GM03348 (cell line): ENCODE results near the gene EPHB2.

Experiments
- DNase-seq: peaks from one replicate; pipeline ENCODE4 v3.0.0; 2012; ENCODE audit warnings: low spot score

The EPHB2 gene

DNA sequence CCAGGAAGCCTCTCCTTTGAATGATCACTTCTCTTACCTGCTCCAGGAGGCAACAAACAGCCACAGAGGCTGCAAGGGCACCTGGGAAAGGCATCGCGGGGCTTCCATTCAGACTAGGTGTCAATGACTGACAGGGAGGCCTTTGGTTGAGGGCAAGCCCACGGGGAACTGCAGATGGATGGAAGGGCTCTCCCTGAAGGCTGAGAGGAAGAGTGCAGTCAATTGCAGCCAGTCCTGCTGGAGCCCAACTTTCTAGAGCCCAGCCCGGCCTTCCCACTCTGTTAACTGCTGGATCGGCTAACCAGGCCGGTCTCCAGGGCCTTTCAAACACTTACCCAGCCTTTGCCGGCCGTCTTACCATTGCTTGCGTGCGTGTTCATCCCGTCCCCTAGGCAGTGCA, 172.8 kb downstream of the EPHB2 start:
- no peak for DNase-seq

DNA sequence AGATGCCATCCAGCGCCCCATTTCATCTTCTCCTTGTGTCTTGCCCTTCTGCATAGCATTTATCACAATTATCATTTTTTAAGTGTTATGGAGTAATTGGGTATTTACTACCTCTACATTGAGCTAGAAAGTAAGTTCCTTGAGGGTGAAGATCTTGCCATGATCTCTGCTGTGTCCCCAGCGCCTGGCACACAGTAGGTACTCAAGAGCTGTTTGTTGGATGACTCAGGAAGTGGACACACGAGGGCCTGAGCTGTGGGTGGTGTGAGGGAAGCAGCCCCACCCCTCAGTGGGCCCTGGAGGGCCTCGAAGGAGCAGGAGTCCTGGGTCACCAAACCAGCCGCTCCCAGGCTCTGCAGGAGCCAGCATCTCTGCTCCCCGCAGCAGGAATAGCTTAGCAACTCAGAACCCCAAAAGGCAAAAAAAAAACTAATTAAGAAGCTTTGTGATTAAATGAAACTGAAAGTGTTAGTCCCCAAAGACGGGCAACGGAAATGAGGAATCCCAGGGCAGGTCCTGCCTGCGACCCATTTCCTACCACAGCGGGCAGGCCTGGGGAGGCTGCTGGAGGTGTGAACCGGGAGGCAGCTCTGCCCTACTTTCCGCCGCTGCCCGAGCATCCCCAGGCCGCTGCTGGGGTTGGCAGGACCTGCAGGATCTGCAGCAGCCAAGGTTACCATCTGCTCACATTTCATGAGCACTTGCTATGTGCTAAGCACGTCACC, 174.3 kb downstream of the EPHB2 start:
- no peak for DNase-seq

GRCh38 chr1:22886211-22886610, 175.6 kb downstream of the EPHB2 start:
- DNase-seq: peak; percentile 95

DNA sequence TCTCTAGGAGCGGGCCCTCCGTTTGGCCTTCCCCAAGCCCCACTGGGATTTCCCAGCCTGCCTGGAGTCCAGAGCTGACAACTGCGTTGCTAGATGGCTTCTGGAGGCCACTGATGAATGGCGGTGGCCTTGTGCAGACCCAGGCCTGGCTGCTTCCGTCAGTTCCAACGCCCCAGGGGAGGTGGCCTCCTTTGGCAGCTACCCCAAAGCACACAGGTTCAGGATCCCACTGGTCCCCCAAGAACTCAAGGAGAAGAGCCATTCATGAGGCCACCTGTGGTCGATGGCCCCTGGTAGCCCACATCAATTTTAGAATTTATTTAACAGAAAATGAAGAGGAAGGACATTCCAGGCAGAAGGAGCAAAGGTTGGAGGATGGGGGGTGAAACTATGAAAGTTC, 176.9 kb downstream of the EPHB2 start:
- DNase-seq: no peak

- no peak for DNase-seq
These were observed 177.9 kb downstream of the EPHB2 start for GRCh38 chr1:22888320-22889075.

DNA sequence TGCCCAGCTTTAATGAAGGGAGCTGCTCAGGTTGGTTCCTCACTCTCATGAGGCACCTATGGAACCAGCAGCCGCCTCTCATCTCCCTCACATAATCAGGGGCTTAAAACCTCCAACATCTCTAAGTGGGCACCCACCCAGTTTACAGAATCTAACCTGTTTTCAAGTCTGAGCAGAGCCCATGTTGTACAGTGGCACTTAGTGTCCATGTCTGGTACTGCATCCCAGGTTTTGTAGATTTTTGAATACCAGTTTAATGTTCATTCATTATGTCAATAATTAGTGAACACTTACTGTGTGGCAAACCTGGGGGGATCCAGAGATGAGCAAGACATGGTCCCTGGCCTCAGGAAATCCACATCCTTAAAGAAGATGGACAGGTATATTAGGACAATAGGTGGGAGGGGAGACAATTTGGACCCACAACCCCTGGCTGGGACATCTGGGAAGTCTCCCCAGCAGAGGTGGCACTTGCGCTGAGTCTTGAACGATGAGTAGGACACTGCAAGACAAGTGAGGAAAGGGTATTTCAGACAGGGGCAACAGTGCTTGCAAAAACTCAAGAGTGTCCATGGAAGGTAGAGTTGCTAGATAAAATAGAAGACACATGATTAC, 178.7 kb downstream of the EPHB2 start:
- peak; percentile 71 for DNase-seq

DNA sequence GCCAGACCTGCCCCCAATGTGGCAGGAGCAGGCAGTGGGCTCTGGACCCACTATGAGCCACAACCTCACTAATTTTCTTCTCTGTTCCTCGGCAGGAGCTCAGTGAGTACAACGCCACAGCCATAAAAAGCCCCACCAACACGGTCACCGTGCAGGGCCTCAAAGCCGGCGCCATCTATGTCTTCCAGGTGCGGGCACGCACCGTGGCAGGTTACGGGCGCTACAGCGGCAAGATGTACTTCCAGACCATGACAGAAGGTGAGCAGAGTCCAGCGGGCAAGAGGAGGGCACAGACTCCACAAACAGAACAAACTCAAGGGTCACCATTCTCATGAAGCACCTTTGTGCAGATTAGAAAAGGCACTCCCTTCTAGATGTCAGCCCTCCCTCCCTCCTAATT, 182.2 kb downstream of the EPHB2 start:
- DNase-seq: no peak

- DNase-seq: no peak
These were observed 182.7 kb downstream of the EPHB2 start for GRCh38 chr1:22893292-22893691.

DNA sequence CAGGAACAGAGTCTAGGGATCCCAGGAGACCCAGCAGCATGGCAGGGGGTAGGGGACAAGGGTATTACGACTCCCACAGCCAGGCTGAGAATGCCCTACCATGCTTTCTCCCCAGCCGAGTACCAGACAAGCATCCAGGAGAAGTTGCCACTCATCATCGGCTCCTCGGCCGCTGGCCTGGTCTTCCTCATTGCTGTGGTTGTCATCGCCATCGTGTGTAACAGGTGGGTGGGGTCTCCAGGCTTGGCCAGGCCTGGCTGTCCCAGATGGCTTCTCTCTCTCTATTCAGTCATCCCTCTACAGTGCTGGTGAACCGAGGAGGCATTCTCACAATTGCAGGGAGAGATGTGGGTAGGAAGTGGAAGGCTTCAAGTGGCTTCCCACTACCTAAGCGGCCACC, 184.7 kb downstream of the EPHB2 start:
- DNase-seq: no peak

DNA sequence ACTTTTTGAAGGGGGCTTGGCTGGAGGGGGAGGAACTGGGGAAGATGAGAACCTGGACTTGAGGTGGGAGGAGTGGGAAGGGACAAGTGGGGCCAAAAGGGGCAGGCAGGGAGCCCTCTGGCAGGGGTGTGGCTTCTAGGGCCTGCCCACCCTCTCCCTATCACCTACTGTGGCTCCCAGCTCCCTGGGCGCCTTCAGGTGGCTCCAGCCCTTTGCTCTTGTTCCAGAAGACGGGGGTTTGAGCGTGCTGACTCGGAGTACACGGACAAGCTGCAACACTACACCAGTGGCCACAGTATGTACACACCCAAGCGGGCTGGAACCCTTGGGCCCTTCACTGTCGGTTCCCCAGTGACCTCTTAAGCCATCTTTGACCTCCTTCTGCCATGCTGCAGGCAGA, 185.5 kb downstream of the EPHB2 start:
- no peak for DNase-seq

DNA sequence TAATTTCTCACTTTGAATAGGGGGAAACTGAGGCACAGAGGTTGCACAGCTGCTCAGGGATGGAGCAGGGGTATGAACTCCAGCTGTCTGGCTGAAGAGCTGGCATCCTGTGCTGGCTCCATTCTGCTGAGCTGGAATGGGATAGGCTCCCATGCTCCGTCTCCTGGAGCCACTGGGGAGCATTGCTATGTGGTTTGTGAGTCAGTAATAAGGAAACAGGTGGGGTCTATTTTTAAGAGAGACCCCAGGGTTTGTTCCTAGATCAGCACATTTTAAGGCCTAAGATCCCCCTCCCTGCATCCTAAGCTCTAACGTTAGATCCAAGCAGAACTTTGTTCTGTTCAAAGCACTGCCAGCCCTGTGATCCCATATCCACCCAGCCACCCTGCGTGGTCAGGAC, 189.8 kb downstream of the EPHB2 start:
- no peak for DNase-seq

DNA sequence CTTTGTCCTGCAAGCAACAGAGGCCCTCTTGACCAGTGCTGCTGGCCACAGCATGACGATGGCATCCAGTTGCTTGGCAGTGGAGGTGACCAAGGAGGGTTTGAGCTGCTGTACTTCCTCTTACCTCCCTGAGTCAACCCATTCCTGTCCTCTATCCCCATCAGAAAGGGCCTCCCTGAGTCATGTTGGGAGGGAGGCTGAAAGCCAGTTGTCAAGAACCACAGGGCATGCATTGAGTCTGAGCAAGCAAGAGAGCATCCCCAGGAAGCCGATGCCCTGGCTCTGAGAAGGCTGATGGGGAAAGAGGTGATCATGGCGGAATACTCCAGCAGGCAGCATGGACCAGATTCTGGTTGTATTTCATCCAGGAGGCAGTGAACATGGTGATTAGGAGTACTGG, 192.5 kb downstream of the EPHB2 start:
- peak; percentile 45 for DNase-seq

- DNase-seq: no peak
These were observed 196.3 kb downstream of the EPHB2 start for GRCh38 chr1:22906968-22907367.

GRCh38 chr1:22907528-22907927, 196.9 kb downstream of the EPHB2 start:
- DNase-seq: no peak

- DNase-seq: no peak
These were observed 198.3 kb downstream of the EPHB2 start for GRCh38 chr1:22908880-22909426.

- DNase-seq: no peak
These were observed 199.6 kb downstream of the EPHB2 start for GRCh38 chr1:22910286-22910685.

DNA sequence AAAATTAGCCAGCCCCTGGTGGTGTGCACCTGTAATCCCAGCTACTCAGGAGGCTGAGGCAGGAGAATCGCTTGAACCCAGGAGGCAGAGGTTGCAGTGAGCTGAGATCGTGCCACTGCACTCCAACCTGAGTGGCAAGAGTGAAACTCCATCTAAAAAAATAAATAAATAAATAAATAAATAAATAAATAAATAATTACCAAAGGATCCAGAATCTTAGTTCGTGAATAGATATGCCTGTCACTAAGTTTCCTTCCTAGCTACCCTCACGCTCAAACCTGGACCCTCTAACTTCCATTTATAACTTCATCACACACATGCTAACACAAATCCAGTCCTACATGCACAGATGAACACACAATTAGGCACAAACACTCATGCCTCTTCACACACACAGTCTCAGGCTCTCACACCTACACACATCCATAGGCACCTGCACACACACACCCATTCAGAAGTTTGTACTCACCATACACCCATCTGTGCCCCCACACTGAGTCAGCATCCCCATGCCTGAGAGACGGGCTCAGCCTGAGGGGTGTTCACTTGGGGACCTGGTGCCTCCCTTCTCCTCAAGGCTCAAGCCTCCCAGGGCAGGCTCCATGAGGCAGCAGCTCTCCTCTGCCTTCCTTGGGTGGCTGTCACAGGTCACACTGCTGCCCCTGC, 200.5 kb downstream of the EPHB2 start:
- DNase-seq: no peak

GRCh38 chr1:22912311-22912710, 201.7 kb downstream of the EPHB2 start:
- no peak for DNase-seq

GRCh38 chr1:22913421-22914141, 202.9 kb downstream of the EPHB2 start:
- no peak for DNase-seq

GRCh38 chr1:22914156-22914555, 203.5 kb downstream of the EPHB2 start:
- no peak for DNase-seq

DNA sequence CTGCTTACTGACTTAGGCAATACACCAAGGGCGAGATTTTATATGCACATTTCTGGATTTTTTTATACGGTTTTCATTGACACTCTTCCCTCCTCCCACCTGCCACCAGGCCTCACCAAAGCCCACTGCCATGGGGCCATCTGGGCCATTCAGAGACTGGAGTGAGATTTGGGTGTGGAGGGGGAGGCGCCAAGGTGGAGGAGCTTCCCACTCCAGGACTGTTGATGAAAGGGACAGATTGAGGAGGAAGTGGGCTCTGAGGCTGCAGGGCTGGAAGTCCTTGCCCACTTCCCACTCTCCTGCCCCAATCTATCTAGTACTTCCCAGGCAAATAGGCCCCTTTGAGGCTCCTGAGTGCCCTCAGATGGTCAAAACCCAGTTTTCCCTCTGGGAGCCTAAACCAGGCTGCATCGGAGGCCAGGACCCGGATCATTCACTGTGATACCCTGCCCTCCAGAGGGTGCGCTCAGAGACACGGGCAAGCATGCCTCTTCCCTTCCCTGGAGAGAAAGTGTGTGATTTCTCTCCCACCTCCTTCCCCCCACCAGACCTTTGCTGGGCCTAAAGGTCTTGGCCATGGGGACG, 204.1 kb downstream of the EPHB2 start:
- no peak for DNase-seq
